Measurements from ENCODE around the gene ZNF417. TPM values are rescaled to one million over a fixed set of nuclear protein-coding genes. Genes with fewer than 3 reads are reported as not detected.

The ZNF417 gene
- total RNA-seq, 1 experiment from 2014 or later, result 22.2 TPM

DNA sequence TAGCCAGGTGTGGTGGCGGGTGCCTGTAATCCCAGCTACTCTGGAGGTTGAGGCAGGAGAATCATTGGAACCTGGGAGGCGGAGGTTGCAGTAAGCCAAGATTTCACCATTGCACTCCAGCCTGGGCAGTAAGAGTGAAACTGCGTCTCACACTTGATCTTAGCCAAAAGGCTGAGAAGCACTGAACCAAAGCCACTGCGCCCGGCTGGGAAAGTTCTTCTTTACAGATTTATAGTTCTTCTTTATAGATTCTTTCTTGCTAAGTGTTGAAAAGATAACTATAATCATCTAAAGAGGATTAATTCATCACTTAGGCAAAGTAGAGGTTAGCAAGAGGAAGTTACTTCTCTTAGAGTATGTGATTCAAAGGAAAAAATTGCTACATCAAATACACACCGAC, 11.1 kb downstream of the ZNF417 start:
- Histone ChIP-seq H3K14ac (ENCODE audit: insufficient read depth, low read length) (no peak overlapping the region), H2BK5ac (ENCODE audit: insufficient read length, low read length) (no peak overlapping the region), H4K91ac (ENCODE audit: insufficient read length, low read depth, low read length) (no peak overlapping the region), H2BK120ac (ENCODE audit: low read depth, low read length, poor library complexity, severe bottlenecking) (no peak overlapping the region), H3K18ac (ENCODE audit: insufficient read length, low read depth, low read length) (no peak overlapping the region), H4K20me1 (ENCODE audit: control insufficient read depth, insufficient read depth, insufficient read length) (no peaks in the 10 kb centered on the region), H3K4ac (ENCODE audit: low read depth, low read length) (no peak overlapping the region), H2BK20ac (ENCODE audit: low read depth, low read length, poor library complexity, severe bottlenecking) (no peak overlapping the region), H3K9me3 (ENCODE audit: control insufficient read depth, low read depth, low read length) (no peaks in the 10 kb centered on the region), H3K56ac (ENCODE audit: insufficient read length, low read depth, low read length) (no peak overlapping the region), H2AK5ac (ENCODE audit: insufficient read length, low read length) (no peak overlapping the region), H2BK12ac (ENCODE audit: insufficient read length, low read depth, low read length) (no peak overlapping the region), H3T11ph (ENCODE audit: low read length) (no peak overlapping the region), H3K27me3 (ENCODE audit: insufficient read depth, low read length) (no peaks in the 10 kb centered on the region), H3K23me2 (ENCODE audit: insufficient read length, low read depth, low read length, poor library complexity, severe bottlenecking) (no peaks in the 10 kb centered on the region), H3K79me1 (ENCODE audit: insufficient read depth, low read depth, low read length, poor library complexity, severe bottlenecking) (no peaks in the 10 kb centered on the region), H4K8ac (replicated peaks; ENCODE audit: insufficient read length, low read depth, low read length) (no peak overlapping the region), H3K4me2 (ENCODE audit: insufficient read depth, insufficient read length, low read length) (no peak overlapping the region), H3K9ac (ENCODE audit: extremely low read depth, insufficient read length, low read length) (no peak overlapping the region), H2BK15ac (ENCODE audit: low read depth, low read length) (no peak overlapping the region), H3K4me1 (ENCODE audit: insufficient read depth, low read length) (no peaks in the 10 kb centered on the region), H3K27ac (ENCODE audit: insufficient read length, low read depth, low read length) (no peak overlapping the region), H4K5ac (ENCODE audit: insufficient read length, low read depth, low read length) (no peak overlapping the region), H3K23ac (ENCODE audit: insufficient read length, low read depth, low read length) (no peak overlapping the region), H2AFZ (ENCODE audit: low read length) (no peak overlapping the region), H3K79me2 (ENCODE audit: insufficient read depth, low read length) (no peaks in the 10 kb centered on the region)
- Mint-ChIP-seq H3K36me3 (ENCODE audit: insufficient read depth in 1 of 3, low read depth in 3 of 3) (peaks cover 22 to 35% (median 27%) of the 10 kb centered on the region in 3 experiments; a peak in 6 of 7 replicates), H3K9me3 (no peaks in the 10 kb centered on the region), H3K4me3 (no peak overlapping the region), H3K4me1 (peaks cover 0 to 3% of the 10 kb centered on the region in 2 experiments; a peak in 2 of 4 replicates), H3K27me3 (ENCODE audit: low read depth) (no peaks in the 10 kb centered on the region), H3K27ac (no peak overlapping the region)
- DNase-seq, result no peak
- TF ChIP-seq, protein P1, sequence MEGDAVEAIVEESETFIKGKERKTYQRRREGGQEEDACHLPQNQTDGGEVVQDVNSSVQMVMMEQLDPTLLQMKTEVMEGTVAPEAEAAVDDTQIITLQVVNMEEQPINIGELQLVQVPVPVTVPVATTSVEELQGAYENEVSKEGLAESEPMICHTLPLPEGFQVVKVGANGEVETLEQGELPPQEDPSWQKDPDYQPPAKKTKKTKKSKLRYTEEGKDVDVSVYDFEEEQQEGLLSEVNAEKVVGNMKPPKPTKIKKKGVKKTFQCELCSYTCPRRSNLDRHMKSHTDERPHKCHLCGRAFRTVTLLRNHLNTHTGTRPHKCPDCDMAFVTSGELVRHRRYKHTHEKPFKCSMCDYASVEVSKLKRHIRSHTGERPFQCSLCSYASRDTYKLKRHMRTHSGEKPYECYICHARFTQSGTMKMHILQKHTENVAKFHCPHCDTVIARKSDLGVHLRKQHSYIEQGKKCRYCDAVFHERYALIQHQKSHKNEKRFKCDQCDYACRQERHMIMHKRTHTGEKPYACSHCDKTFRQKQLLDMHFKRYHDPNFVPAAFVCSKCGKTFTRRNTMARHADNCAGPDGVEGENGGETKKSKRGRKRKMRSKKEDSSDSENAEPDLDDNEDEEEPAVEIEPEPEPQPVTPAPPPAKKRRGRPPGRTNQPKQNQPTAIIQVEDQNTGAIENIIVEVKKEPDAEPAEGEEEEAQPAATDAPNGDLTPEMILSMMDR (conservative IDR thresholded peaks at IDR 0.05), result no peak
- WGBS (ENCODE audit: extremely low coverage, insufficient read length, low lambda C conversion rate), result no CpG with 5 or more reads among the region's 6 CpGs

Data from H9 (cell line).